ENCODE measurements around the gene EPC1. TPM values are rescaled to one million over a fixed set of nuclear protein-coding genes. Genes with fewer than 3 reads are reported as not detected.

Gene EPC1
- total and polyA plus RNA-seq, 9 of the 15 experiments (the other 6 are each of a cell fraction or from before 2014, with no cell fraction given) = 7.0 to 43.6 (median 16.1) TPM

DNA sequence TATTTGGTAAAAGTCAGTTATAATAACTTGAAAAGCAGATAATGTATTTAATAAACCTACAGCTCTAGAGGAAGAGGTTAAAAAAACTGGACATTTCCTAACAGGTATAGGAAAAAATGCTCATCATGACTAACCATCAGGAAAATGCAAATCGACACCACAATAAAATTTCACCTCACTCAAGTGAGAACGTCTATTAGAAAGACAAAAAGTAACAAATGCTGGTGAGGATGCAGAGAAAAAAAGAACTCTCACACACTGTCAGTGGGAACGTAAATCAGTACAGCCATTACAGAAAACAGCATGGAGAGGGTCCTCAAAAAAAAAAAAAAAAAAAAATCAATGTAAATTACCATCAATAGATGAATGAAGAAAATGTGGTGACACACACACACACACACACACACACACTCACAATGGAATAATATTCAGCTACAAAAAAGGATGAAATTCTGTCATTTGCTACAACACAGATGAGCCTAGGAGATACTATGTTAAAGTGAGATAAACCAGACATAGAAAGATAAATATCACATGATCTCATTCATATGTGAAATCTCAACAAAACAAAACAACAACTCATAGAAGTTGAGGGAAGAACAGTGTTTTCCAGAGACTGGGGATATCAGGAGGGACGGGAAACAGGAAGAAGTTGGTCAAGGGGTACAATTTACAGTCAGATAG, 20.1 kb downstream of the EPC1 start (continued):
- no peak for TF ChIP-seq E2F6 (IDR thresholded peaks at IDR 0.05; ENCODE audit: borderline replicate concordance in 1 of 2, extremely low read depth in 1 of 2, insufficient read depth in 1 of 2, insufficient read length in 1 of 2, low read depth in 1 of 2, low read length in 1 of 2, poor library complexity in 1 of 2, severe bottlenecking in 1 of 2)

- H3K36me3 ChIP-seq (ENCODE audit: control insufficient read depth, insufficient read depth, low read length) = peaks cover 13% of the 10 kb centered on the region; the same call in 2 of the 3 replicates
- peaks cover 2% of the 10 kb centered on the region for H3K9me1 ChIP-seq (ENCODE audit: control insufficient read depth, insufficient read depth, low read length)
- ATAC-seq (no peak), DNase-seq (ENCODE audit: extremely low read depth in 1 of 4, low spot score in 3 of 4) (no peak), FAIRE-seq (no peak)
- no peak overlapping the region for H3K9ac ChIP-seq (ENCODE audit: insufficient read depth in 1 of 2, low read depth in 2 of 2, low read length in 2 of 2)
- no peaks in the 10 kb centered on the region for H3K9me3 ChIP-seq (replicated peaks; ENCODE audit: control insufficient read depth, insufficient read depth, low read depth, low read length)
- H3K27me3 ChIP-seq (ENCODE audit: control insufficient read depth in 2 of 2, insufficient read depth in 2 of 2, low read length in 2 of 2) = no peaks in the 10 kb centered on the region
- H3K79me2 ChIP-seq (ENCODE audit: control insufficient read depth, insufficient read depth, low read length) = peaks cover 98% of the 10 kb centered on the region
- ChIA-PET CTCF (ENCODE audit: low intra/inter-chr PET ratio) (no interaction called here), POLR2A (no interaction called here)
- no peak overlapping the region for H2AFZ ChIP-seq (ENCODE audit: low read depth, low read length)
- intact Hi-C loops (cut with micrococcal nuclease) = no loop called here
- peaks cover 20% of the 10 kb centered on the region for H4K20me1 ChIP-seq (replicated peaks; ENCODE audit: control insufficient read depth, insufficient read depth, low read length)
- no TSS peak for BruUV-seq (replicated peaks)
- in situ Hi-C loops (cut with MboI) = no loop called here
- H3K4me1 ChIP-seq (replicated peaks in 1 of 2; ENCODE audit: control insufficient read depth in 2 of 2, insufficient read depth in 2 of 2, low read length in 2 of 2) = peaks cover 0 to 11% of the 10 kb centered on the region in 2 experiments; a peak in 2 of 5 replicates
- TF ChIP-seq ARHGAP35 (IDR thresholded peaks at IDR 0.05; ENCODE audit: partially characterized antibody) = no peak
- TF ChIP-seq FOS (IDR thresholded peaks at IDR 0.05; ENCODE audit: extremely low read depth, insufficient read length) = no peak
- no peak for TF ChIP-seq KDM2B (CRISPR knock-in tag; IDR thresholded peaks at IDR 0.05)
- TF ChIP-seq FOXA1 (IDR thresholded peaks at IDR 0.05; ENCODE audit: borderline replicate concordance) = no peak
- TF ChIP-seq NFRKB (IDR thresholded peaks at IDR 0.05; ENCODE audit: low read depth) = no peak
- no peak for TF ChIP-seq CBX8 (IDR thresholded peaks at IDR 0.05; ENCODE audit: borderline replicate concordance, extremely low read depth, low read depth, low read length, poor library complexity, severe bottlenecking)
- TF ChIP-seq ZBTB43 (CRISPR knock-in tag; IDR thresholded peaks at IDR 0.05) = no peak
- no peak for TF ChIP-seq ZNF277 (CRISPR knock-in tag; IDR thresholded peaks at IDR 0.05; ENCODE audit: borderline replicate concordance)
- TF ChIP-seq CBFA2T3 (IDR thresholded peaks at IDR 0.05) = no peak
- no peak for TF ChIP-seq MTA3 (IDR thresholded peaks at IDR 0.05; ENCODE audit: borderline replicate concordance)
- no peak for TF ChIP-seq CHD2 (IDR thresholded peaks at IDR 0.05; ENCODE audit: low read depth, low read length)
- H3K27ac ChIP-seq (ENCODE audit: extremely low read depth, low read depth, low read length) = no peak overlapping the region
- no peak overlapping the region for H3K4me2 ChIP-seq (ENCODE audit: insufficient read depth, low read length)
- WGBS (ENCODE audit: insufficient coverage, low coverage, missing lambda C conversion rate) = 61% methylated on average over 4 of the region's 4 CpGs
- no peak overlapping the region for H3K4me3 ChIP-seq
Observed at GRCh38 chr10:32326119-32326518, 20.8 kb downstream of the EPC1 start.

Data from K562 (cell line).